Activated B cell treated with CpG ODN at 0.5 μM for 24 hours (primary cell): ENCODE measurements around the gene KAT2A. TPM values are rescaled to one million over a fixed set of nuclear protein-coding genes. Genes with fewer than 3 reads are reported as not detected.

Experiments
- ATAC-seq: fragments of 200-7000 bp; cut with Tn5 transposase; one replicate; pipeline ENCODE4 v1.10.0; 2021; ENCODE audit warnings: low read depth, mild to moderate bottlenecking, moderate library complexity
- CTCF ChIA-PET: fragments of 350-600 bp; sonication (Branson Sonifier 250); formaldehyde crosslinking; loops from one replicate; lab custom pipeline; 2021; ENCODE audit warnings: antibody characterized with exemption; lab: Charles Lee
- POLR2A ChIA-PET: fragments of 350-600 bp; sonication (Branson Sonifier 250); formaldehyde crosslinking; loops from one replicate; lab custom pipeline; 2021; ENCODE audit warnings: antibody characterized with exemption; lab: Charles Lee
- DNase-seq: peaks from one replicate; pipeline ENCODE4 v3.0.0; 2022
- H3K27ac Mint-ChIP-seq: one replicate; pipeline ENCODE4 v1.8.0; 2020; ENCODE audit warnings: mixed read lengths
- H3K27me3 Mint-ChIP-seq: one replicate; pipeline ENCODE4 v1.8.0; 2021; ENCODE audit warnings: mixed read lengths
- H3K36me3 Mint-ChIP-seq: one replicate; pipeline ENCODE4 v1.8.0; 2021; ENCODE audit warnings: low read depth, mixed read lengths
- H3K4me1 Mint-ChIP-seq: one replicate; pipeline ENCODE4 v1.8.0; 2021; ENCODE audit warnings: mixed read lengths
- H3K4me3 Mint-ChIP-seq: one replicate; pipeline ENCODE4 v1.8.0; 2020; ENCODE audit warnings: mild to moderate bottlenecking, mixed read lengths
- H3K9me3 Mint-ChIP-seq: one replicate; pipeline ENCODE4 v1.8.0; 2020; ENCODE audit warnings: mixed read lengths
- CTCF ChIP-seq: fragments of 200-600 bp; IDR thresholded peaks from one replicate; pipeline ENCODE4 v1.8.0; 2022; ENCODE audit warnings: antibody characterized with exemption, mild to moderate bottlenecking
- intact Hi-C: fragments of 100-400 bp; cut with micrococcal nuclease; formaldehyde crosslinking; loops from one replicate; pipeline ENCODE4 v1.15.1; 2024
- total RNA-seq: library from RNA; stranded (reverse); gene quantifications from 2 replicates; pipeline ENCODE4 v1.2.3, GENCODE V29; 2022

Gene KAT2A
- total RNA-seq, 1 donor from 2014 or later, result 40.1 TPM

GRCh38 chr17:42065201-42065600 lies 56.0 kb downstream of the KAT2A start:
- Mint-ChIP-seq H3K27ac (peak overlapping the region; percentile 50), H3K4me1 (peaks cover 20% of the 10 kb centered on the region), H3K4me3 (no peak overlapping the region), H3K9me3 (no peaks in the 10 kb centered on the region), H3K36me3 (no peaks in the 10 kb centered on the region), H3K27me3 (no peaks in the 10 kb centered on the region)
- ChIA-PET CTCF (interaction anchor here (0.8 to 5.5 kb wide), 7 partner anchors 19 to 102 kb away, joined by 3 to 72 read pairs (median 4); partner anchors contain the start of genes DNAJC7 and KAT2A), POLR2A (interaction anchor here (0.9 to 1.3 kb wide), 2 partner anchors 48 to 51 kb away, joined by 3 to 4 read pairs; partner anchors contain the start of gene DNAJC7)
- TF ChIP-seq CTCF, result no peak
- ATAC-seq (no peak), DNase-seq (no peak)
- intact Hi-C loops, result no loop called here

Other genes with a start within 250 kb of the KAT2A start
- 133 and 143 TPM in 2 replicates for gene ACLY, start 202.4 kb downstream of the KAT2A start, total RNA-seq
- 0.56 and 1.1 TPM in 2 replicates for gene ODAD4, start 190.8 kb downstream of the KAT2A start, total RNA-seq
- 47.2 and 48.0 TPM in 2 replicates for gene CNP, start 154.6 kb downstream of the KAT2A start, total RNA-seq
- gene DNAJC7, start 103.9 kb downstream of the KAT2A start, total RNA-seq, result 130 and 152 TPM in 2 replicates
- 23.9 and 25.8 TPM in 2 replicates for gene NKIRAS2, start 101.3 kb downstream of the KAT2A start, total RNA-seq
- 3.1 and 4.5 TPM in 2 replicates for gene C17orf113, start 70.8 kb downstream of the KAT2A start, total RNA-seq
- gene ZNF385C, start 22.9 kb downstream of the KAT2A start, total RNA-seq, result 16.7 and 17.0 TPM in 2 replicates
- 21.9 and 22.4 TPM in 2 replicates for gene DHX58, start 8.7 kb downstream of the KAT2A start, total RNA-seq
- not detected in 2 replicates for gene HSPB9, start 1.4 kb upstream of the KAT2A start, total RNA-seq
- 79.1 and 82.2 TPM in 2 replicates for gene RAB5C, start 33.6 kb upstream of the KAT2A start, total RNA-seq
- 0.59 and 0.80 TPM in 2 replicates for gene KCNH4, start 59.8 kb upstream of the KAT2A start, total RNA-seq
- not detected in 2 replicates for gene HCRT, start 64.1 kb upstream of the KAT2A start, total RNA-seq
- gene GHDC, start 73.1 kb upstream of the KAT2A start, total RNA-seq, result 26.5 and 29.1 TPM in 2 replicates
- gene STAT5B, start 155.0 kb upstream of the KAT2A start, total RNA-seq, result 80.3 and 82.6 TPM in 2 replicates
- gene STAT5A, start 167.1 kb upstream of the KAT2A start, total RNA-seq, result 136 and 140 TPM in 2 replicates